Parathyroid adenoma (tissue), 2 donors: ENCODE data around the gene SLC6A19.

Experiments
- H2AFZ ChIP-seq: fragments of 300-600 bp; sonication (generic); one replicate; pipeline ENCODE4 v1.7.0; 2017; ENCODE audit warnings: antibody characterized with exemption, mild to moderate bottlenecking
- H3K27ac ChIP-seq: fragments of 300-600 bp; sonication (generic); one replicate; pipeline ENCODE4 v1.7.0; 2017
- H3K27me3 ChIP-seq: fragments of 300-600 bp; sonication (generic); one replicate; pipeline ENCODE4 v1.7.0; 2017; ENCODE audit warnings: low read length; ENCODE audit not compliant: control insufficient read depth, insufficient read depth
- H3K36me3 ChIP-seq: fragments of 300-600 bp; sonication (generic); one replicate; pipeline ENCODE4 v1.7.0; 2017; ENCODE audit warnings: low read length; ENCODE audit not compliant: control insufficient read depth, insufficient read depth
- H3K4me1 ChIP-seq: fragments of 300-600 bp; sonication (generic); one replicate; pipeline ENCODE4 v1.7.0; 2017; ENCODE audit warnings: control low read depth
- H3K4me2 ChIP-seq: fragments of 300-600 bp; sonication (generic); one replicate; pipeline ENCODE4 v1.7.0; 2017; ENCODE audit warnings: low read length
- H3K4me3 ChIP-seq: fragments of 300-600 bp; sonication (generic); one replicate; pipeline ENCODE4 v1.7.0; 2017; ENCODE audit warnings: low read depth, low read length
- H3K79me2 ChIP-seq: fragments of 300-600 bp; sonication (generic); one replicate; pipeline ENCODE4 v1.7.0; 2017; ENCODE audit warnings: control low read depth
- H3K9ac ChIP-seq: fragments of 300-600 bp; sonication (generic); one replicate; pipeline ENCODE4 v1.7.0; 2017; ENCODE audit warnings: mild to moderate bottlenecking
- H3K9me3 ChIP-seq: fragments of 300-600 bp; sonication (generic); one replicate; pipeline ENCODE4 v1.7.0; 2017; ENCODE audit warnings: low read length; ENCODE audit not compliant: control insufficient read depth
- TF ChIP-seq, protein P1 (sequence below): fragments of 300-600 bp; sonication (generic); IDR thresholded peaks from one replicate; pipeline ENCODE4 v1.7.0; 2017; ENCODE audit warnings: antibody characterized with exemption, mild to moderate bottlenecking
- donor health status: primary hyperparathyroidism.

The SLC6A19 gene

DNA sequence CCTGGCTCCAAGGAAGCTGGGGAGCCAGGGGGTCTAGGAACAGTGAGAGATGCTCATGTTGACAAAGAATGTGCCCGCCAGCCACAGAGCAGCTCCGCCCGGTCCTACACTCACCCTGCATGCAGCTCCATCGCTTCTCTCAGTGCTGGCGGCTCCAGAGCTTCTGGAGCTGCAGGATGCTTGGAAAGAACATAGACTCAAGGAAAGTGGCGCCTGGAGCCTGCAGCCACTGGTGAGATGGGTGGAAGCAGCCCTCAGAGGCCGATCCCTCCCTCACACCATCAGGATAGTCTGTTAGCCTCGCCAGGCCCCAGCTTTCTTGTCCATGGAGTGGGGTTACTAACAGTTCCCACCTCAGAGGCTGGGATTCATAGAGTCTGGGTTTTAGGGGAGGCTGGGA is 26.4 kb upstream of the SLC6A19 start:
- Histone ChIP-seq H3K27ac (no peak overlapping the region), H3K4me2 (no peak overlapping the region), H3K27me3 (no peaks in the 10 kb centered on the region), H2AFZ (no peak overlapping the region), H3K4me1 (no peaks in the 10 kb centered on the region), H3K9me3 (no peaks in the 10 kb centered on the region), H3K36me3 (no peaks in the 10 kb centered on the region), H3K9ac (no peak overlapping the region), H3K79me2 (no peaks in the 10 kb centered on the region), H3K4me3 (no peak overlapping the region)
- TF ChIP-seq, protein P1, sequence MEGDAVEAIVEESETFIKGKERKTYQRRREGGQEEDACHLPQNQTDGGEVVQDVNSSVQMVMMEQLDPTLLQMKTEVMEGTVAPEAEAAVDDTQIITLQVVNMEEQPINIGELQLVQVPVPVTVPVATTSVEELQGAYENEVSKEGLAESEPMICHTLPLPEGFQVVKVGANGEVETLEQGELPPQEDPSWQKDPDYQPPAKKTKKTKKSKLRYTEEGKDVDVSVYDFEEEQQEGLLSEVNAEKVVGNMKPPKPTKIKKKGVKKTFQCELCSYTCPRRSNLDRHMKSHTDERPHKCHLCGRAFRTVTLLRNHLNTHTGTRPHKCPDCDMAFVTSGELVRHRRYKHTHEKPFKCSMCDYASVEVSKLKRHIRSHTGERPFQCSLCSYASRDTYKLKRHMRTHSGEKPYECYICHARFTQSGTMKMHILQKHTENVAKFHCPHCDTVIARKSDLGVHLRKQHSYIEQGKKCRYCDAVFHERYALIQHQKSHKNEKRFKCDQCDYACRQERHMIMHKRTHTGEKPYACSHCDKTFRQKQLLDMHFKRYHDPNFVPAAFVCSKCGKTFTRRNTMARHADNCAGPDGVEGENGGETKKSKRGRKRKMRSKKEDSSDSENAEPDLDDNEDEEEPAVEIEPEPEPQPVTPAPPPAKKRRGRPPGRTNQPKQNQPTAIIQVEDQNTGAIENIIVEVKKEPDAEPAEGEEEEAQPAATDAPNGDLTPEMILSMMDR = no peak

DNA sequence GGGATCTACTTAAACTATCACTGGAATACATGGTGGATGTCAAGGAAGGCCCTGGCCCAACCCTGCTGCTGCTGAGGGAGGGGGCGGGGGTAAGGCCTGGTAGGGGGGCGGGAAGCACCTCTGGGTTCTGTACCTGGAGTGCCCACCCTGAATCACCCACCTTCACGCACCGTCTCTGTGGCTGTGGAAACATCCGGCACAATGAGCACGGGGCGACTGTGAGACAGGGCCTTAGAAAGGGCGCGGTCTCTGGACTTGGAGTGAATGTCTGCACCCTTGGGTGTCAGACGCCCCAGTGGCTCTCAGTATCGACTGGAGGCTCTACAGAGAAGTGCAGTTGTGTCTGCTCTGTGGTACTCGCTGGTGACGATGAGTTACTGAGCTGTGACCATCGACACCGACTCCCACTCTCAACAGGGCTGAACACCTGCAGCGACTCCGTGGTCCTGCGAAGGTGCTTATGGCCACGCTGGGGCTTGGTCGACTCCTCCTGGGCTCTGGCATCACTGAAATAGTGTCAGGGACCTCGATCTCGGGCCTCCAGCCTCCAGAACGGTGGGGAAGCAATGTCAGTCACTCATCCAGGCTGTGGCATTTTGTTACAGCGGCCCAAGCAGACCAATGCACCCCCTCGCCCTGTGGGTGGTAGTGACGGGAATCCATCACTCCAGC is 25.5 kb upstream of the SLC6A19 start:
- no peaks in the 10 kb centered on the region for H3K79me2 ChIP-seq

DNA sequence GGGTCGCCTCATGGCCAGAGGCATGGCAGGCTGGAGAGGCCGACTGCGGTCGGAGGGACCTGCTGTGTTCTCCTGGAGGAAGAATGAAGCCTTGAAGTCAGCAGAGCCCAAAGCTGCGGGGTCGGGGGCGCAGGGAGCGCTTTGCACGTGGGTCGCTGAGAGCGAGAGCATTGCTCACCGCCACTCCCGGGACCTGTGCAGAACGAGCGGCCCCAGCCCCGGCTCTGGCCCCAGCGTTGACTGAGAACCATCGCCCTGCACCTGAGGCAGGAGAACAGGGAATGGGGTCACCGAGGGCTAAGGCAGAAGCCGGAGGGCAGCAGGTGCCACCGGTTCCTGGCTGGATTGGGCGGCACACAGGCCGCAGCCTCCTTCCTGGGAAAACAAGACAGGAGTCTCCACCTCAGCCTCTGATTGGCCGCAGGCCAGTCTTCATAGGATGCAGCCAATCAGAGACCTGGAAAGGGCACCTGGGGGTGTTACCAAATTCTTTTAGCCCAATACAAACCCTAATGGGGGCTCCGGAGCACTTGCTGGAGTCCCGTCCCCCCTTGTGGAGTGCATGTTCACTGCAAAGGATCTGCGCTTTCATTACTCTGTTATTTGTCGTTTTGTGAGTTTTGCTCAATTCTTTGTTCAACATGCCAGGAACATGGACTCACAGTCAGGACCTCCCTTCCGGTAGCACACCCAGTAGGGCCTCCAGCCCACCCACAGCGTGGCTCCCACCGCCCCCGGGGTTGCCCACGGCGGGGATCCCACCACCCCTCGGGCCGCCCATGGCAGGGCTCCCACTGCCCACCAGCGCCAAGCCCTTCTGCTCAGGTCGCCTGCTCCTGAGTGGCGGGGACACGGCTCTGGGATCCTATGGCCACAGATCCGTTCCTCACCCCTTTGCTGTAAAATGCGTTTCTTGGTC is 24.7 kb upstream of the SLC6A19 start:
- Histone ChIP-seq H3K9ac (no peak overlapping the region), H3K4me2 (no peak overlapping the region), H2AFZ (no peak overlapping the region), H3K27ac (no peak overlapping the region), H3K27me3 (no peaks in the 10 kb centered on the region), H3K4me3 (no peak overlapping the region), H3K36me3 (no peaks in the 10 kb centered on the region), H3K79me2 (no peaks in the 10 kb centered on the region), H3K9me3 (no peaks in the 10 kb centered on the region), H3K4me1 (no peaks in the 10 kb centered on the region)
- TF ChIP-seq, protein P1 = no peak

More for the DNA sequence above, 25.5 kb upstream of the SLC6A19 start:
- TF ChIP-seq, protein P1 = no peak
- no peak overlapping the region for H2AFZ ChIP-seq
- no peak overlapping the region for H3K27ac ChIP-seq
- H3K4me3 ChIP-seq = no peak overlapping the region
- no peak overlapping the region for H3K9ac ChIP-seq
- H3K4me2 ChIP-seq = no peak overlapping the region
- H3K9me3 ChIP-seq = no peaks in the 10 kb centered on the region
- no peaks in the 10 kb centered on the region for H3K27me3 ChIP-seq
- no peaks in the 10 kb centered on the region for H3K36me3 ChIP-seq
- no peaks in the 10 kb centered on the region for H3K4me1 ChIP-seq

DNA sequence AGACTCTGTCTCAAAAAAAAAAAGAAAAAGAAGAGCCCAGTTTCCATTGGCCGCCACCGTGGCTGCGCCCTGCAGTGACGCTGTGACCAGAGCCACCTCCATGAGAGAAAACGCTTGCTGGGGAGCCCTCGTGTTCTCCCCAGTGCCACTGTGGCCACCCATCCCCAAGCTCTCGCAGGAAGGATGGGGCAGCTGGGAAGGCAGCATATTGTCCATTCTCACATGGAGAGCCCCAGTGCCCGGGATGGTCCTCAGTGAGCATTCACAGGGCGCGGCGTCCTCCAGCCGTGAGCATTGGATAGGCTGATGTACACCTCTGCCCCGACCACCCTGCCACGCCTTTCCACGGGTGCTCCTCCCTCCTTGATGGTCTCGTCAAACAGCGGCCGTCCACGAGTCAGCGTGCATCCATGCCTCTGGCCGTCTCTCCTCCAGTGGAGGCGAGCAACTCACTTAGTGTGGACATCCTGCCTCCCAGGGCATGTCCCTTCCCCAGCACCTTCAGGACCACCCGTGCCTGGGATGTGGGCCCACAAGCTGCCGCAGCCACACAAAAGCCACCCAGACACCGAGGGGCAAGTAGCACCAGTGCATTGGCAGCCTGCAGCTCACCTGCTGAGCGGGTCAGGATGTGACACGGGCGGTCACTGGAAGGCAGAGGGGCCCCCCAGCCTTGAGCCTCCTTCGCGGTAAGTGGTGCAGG is 23.4 kb upstream of the SLC6A19 start:
- TF ChIP-seq, protein P1 = no peak
- Histone ChIP-seq H3K4me2 (no peak overlapping the region), H3K27ac (no peak overlapping the region), H3K4me3 (no peak overlapping the region), H3K79me2 (no peaks in the 10 kb centered on the region), H2AFZ (no peak overlapping the region), H3K9me3 (no peaks in the 10 kb centered on the region), H3K27me3 (no peaks in the 10 kb centered on the region), H3K4me1 (peaks cover 5% of the 10 kb centered on the region), H3K9ac (no peak overlapping the region), H3K36me3 (no peaks in the 10 kb centered on the region)
